Measurements from ENCODE around the gene CSTB. TPM values are rescaled to one million over a fixed set of nuclear protein-coding genes. Genes with fewer than 3 reads are reported as not detected.

The CSTB gene
- total and polyA plus RNA-seq, 7 experiments from 2014 or later: 14.7 to 66.5 (median 37.9) TPM

- peaks cover 0 to 51% (median 0%) of the 10 kb centered on the region in 3 experiments for H3K36me3 ChIP-seq (ENCODE audit: control insufficient read depth in 2 of 3, insufficient read depth in 3 of 3, low read length in 3 of 3)
- no peaks in the 10 kb centered on the region for H3K4me1 ChIP-seq (ENCODE audit: control insufficient read depth in 2 of 2, insufficient read depth in 2 of 2, low read length in 2 of 2)
- no peak for ATAC-seq
- Mint-ChIP-seq H3K27me3 (no peaks in the 10 kb centered on the region), H3K4me3 (peak overlapping the region in 1 of 10 donors; percentile 17), H3K9me3 (no peaks in the 10 kb centered on the region), H3K27ac (no peak overlapping the region), H3K36me3 (peaks cover 4 to 27% (median 7%) of the 10 kb centered on the region in 5 donors), H3K4me1 (peaks cover 0 to 8% (median 4%) of the 10 kb centered on the region in 7 donors)
- ChIA-PET CTCF (no interaction called here), POLR2A (no interaction called here)
- no peaks in the 10 kb centered on the region for H3K9me3 ChIP-seq (ENCODE audit: control insufficient read depth in 2 of 3, low read length in 3 of 3)
- intact Hi-C loops (cut with micrococcal nuclease): no loop called here
- H3K4me3 ChIP-seq (ENCODE audit: low read length): no peak overlapping the region
- DNase-seq: no peak
- H3K27ac ChIP-seq (ENCODE audit: low read depth, low read length): no peak overlapping the region
- no peaks in the 10 kb centered on the region for H3K27me3 ChIP-seq (ENCODE audit: control insufficient read depth in 2 of 2, insufficient read depth in 2 of 2, low read length in 2 of 2)
Measured at GRCh38 chr21:43744725-43745124, 31.4 kb downstream of the CSTB start.

- DNase-seq (no peak), ATAC-seq (no peak)
- intact Hi-C loops (cut with micrococcal nuclease): no loop called here
- H3K27me3 Mint-ChIP-seq: no peaks in the 10 kb centered on the region
- Histone ChIP-seq H3K9me3 (ENCODE audit: control insufficient read depth in 2 of 3, low read length in 3 of 3) (no peaks in the 10 kb centered on the region), H3K27ac (ENCODE audit: low read depth, low read length) (no peak overlapping the region), H3K27me3 (ENCODE audit: control insufficient read depth in 2 of 2, insufficient read depth in 2 of 2, low read length in 2 of 2) (no peaks in the 10 kb centered on the region), H3K4me1 (ENCODE audit: control insufficient read depth in 2 of 2, insufficient read depth in 2 of 2, low read length in 2 of 2) (no peaks in the 10 kb centered on the region), H3K36me3 (ENCODE audit: control insufficient read depth in 2 of 3, insufficient read depth in 3 of 3, low read length in 3 of 3) (peaks cover 0 to 48% (median 0%) of the 10 kb centered on the region in 3 experiments), H3K4me3 (ENCODE audit: low read length) (no peak overlapping the region)
- H3K4me3 Mint-ChIP-seq: no peak overlapping the region
- H3K36me3 Mint-ChIP-seq: peaks cover 4 to 28% (median 7%) of the 10 kb centered on the region in 5 donors
- H3K27ac Mint-ChIP-seq: no peak overlapping the region
- no peaks in the 10 kb centered on the region for H3K9me3 Mint-ChIP-seq
- peaks cover 0 to 9% (median 7%) of the 10 kb centered on the region in 7 donors for H3K4me1 Mint-ChIP-seq
- POLR2A ChIA-PET: no interaction called here
- CTCF ChIA-PET: no interaction called here
Measured at GRCh38 chr21:43743947-43744346, 32.2 kb downstream of the CSTB start.

- H3K27me3 Mint-ChIP-seq: no peaks in the 10 kb centered on the region
Measured at GRCh38 chr21:43741423-43742096, 34.5 kb downstream of the CSTB start.

GRCh38 chr21:43740497-43741156 is 35.5 kb downstream of the CSTB start:
- ChIA-PET POLR2A (no interaction called here), CTCF (no interaction called here)
- no peak overlapping the region for H3K4me3 ChIP-seq (ENCODE audit: low read length)
- intact Hi-C loops (cut with micrococcal nuclease): no loop called here
- H3K27me3 Mint-ChIP-seq: no peaks in the 10 kb centered on the region
- peaks cover 0 to 40% (median 3%) of the 10 kb centered on the region in 3 experiments for H3K36me3 ChIP-seq (ENCODE audit: control insufficient read depth in 2 of 3, insufficient read depth in 3 of 3, low read length in 3 of 3)
- no peaks in the 10 kb centered on the region for H3K9me3 ChIP-seq (ENCODE audit: control insufficient read depth in 2 of 3, low read length in 3 of 3)
- peaks cover 3 to 23% (median 4%) of the 10 kb centered on the region in 5 donors for H3K36me3 Mint-ChIP-seq
- peak overlapping the region in 2 of 10 donors; percentile 46 to 77 for H3K4me3 Mint-ChIP-seq
- peak; percentile 66 for ATAC-seq
- H3K27ac Mint-ChIP-seq: peak overlapping the region in 6 of 9 donors; percentile 28 to 88 (median 72)
- no peak overlapping the region for H3K27ac ChIP-seq (ENCODE audit: low read depth, low read length)
- H3K27me3 ChIP-seq (ENCODE audit: control insufficient read depth in 2 of 2, insufficient read depth in 2 of 2, low read length in 2 of 2): no peaks in the 10 kb centered on the region
- peaks cover 0 to 9% (median 7%) of the 10 kb centered on the region in 7 donors for H3K4me1 Mint-ChIP-seq
- no peaks in the 10 kb centered on the region for H3K9me3 Mint-ChIP-seq
- no peaks in the 10 kb centered on the region for H3K4me1 ChIP-seq (ENCODE audit: control insufficient read depth in 2 of 2, insufficient read depth in 2 of 2, low read length in 2 of 2)
- DNase-seq: peak in 1 of 9 donors; percentile 57

More at GRCh38 chr21:43741423-43742096, 34.5 kb downstream of the CSTB start:
- H3K4me1 Mint-ChIP-seq: peaks cover 0 to 9% (median 7%) of the 10 kb centered on the region in 7 donors
- Histone ChIP-seq H3K27me3 (ENCODE audit: control insufficient read depth in 2 of 2, insufficient read depth in 2 of 2, low read length in 2 of 2) (no peaks in the 10 kb centered on the region), H3K36me3 (ENCODE audit: control insufficient read depth in 2 of 3, insufficient read depth in 3 of 3, low read length in 3 of 3) (peaks cover 0 to 44% (median 3%) of the 10 kb centered on the region in 3 experiments), H3K4me3 (ENCODE audit: low read length) (no peak overlapping the region), H3K27ac (ENCODE audit: low read depth, low read length) (no peak overlapping the region), H3K4me1 (ENCODE audit: control insufficient read depth in 2 of 2, insufficient read depth in 2 of 2, low read length in 2 of 2) (no peaks in the 10 kb centered on the region), H3K9me3 (ENCODE audit: control insufficient read depth in 2 of 3, low read length in 3 of 3) (no peaks in the 10 kb centered on the region)
- CTCF ChIA-PET: no interaction called here
- DNase-seq: no peak
- H3K36me3 Mint-ChIP-seq: peaks cover 4 to 29% (median 7%) of the 10 kb centered on the region in 5 donors
- ATAC-seq: no peak
- POLR2A ChIA-PET: interaction anchor here (1.1 kb wide), 1 partner anchor 11 kb away, joined by 4 read pairs; no protein-coding TSS in a partner anchor
- no peak overlapping the region for H3K4me3 Mint-ChIP-seq
- peak overlapping the region in 1 of 9 donors; percentile 48 for H3K27ac Mint-ChIP-seq
- intact Hi-C loops (cut with micrococcal nuclease): no loop called here
- H3K9me3 Mint-ChIP-seq: no peaks in the 10 kb centered on the region

- peaks cover 0 to 39% (median 3%) of the 10 kb centered on the region in 3 experiments for H3K36me3 ChIP-seq (ENCODE audit: control insufficient read depth in 2 of 3, insufficient read depth in 3 of 3, low read length in 3 of 3)
- no peaks in the 10 kb centered on the region for H3K9me3 Mint-ChIP-seq
- no peak overlapping the region for H3K4me3 Mint-ChIP-seq
- intact Hi-C loops (cut with micrococcal nuclease): no loop called here
- H3K27ac Mint-ChIP-seq: peak overlapping the region in 1 of 9 donors; percentile 71
- H3K4me3 ChIP-seq (ENCODE audit: low read length): no peak overlapping the region
- no peaks in the 10 kb centered on the region for H3K27me3 Mint-ChIP-seq
- no peak for DNase-seq
- no peaks in the 10 kb centered on the region for H3K4me1 ChIP-seq (ENCODE audit: control insufficient read depth in 2 of 2, insufficient read depth in 2 of 2, low read length in 2 of 2)
- H3K27ac ChIP-seq (ENCODE audit: low read depth, low read length): no peak overlapping the region
- no peaks in the 10 kb centered on the region for H3K9me3 ChIP-seq (ENCODE audit: control insufficient read depth in 2 of 3, low read length in 3 of 3)
- peaks cover 0 to 15% (median 2%) of the 10 kb centered on the region in 5 donors for H3K36me3 Mint-ChIP-seq
- ChIA-PET CTCF (no interaction called here), POLR2A (no interaction called here)
- H3K4me1 Mint-ChIP-seq: peaks cover 0 to 11% (median 8%) of the 10 kb centered on the region in 7 donors
- no peaks in the 10 kb centered on the region for H3K27me3 ChIP-seq (ENCODE audit: control insufficient read depth in 2 of 2, insufficient read depth in 2 of 2, low read length in 2 of 2)
- ATAC-seq: peak; percentile 45
Measured at GRCh38 chr21:43739621-43740435, 36.3 kb downstream of the CSTB start.

- no peak for DNase-seq
- intact Hi-C loops (cut with micrococcal nuclease): no loop called here
- no peaks in the 10 kb centered on the region for H3K9me3 Mint-ChIP-seq
- no peak overlapping the region for H3K4me3 Mint-ChIP-seq
- H3K4me1 Mint-ChIP-seq: peaks cover 5 to 31% (median 19%) of the 10 kb centered on the region in 7 donors
- H3K27ac Mint-ChIP-seq: no peak overlapping the region
- Histone ChIP-seq H3K36me3 (ENCODE audit: control insufficient read depth in 2 of 3, insufficient read depth in 3 of 3, low read length in 3 of 3) (peaks cover 0 to 30% (median 3%) of the 10 kb centered on the region in 3 experiments), H3K27ac (ENCODE audit: low read depth, low read length) (no peak overlapping the region), H3K9me3 (ENCODE audit: control insufficient read depth in 2 of 3, low read length in 3 of 3) (no peaks in the 10 kb centered on the region), H3K4me1 (ENCODE audit: control insufficient read depth in 2 of 2, insufficient read depth in 2 of 2, low read length in 2 of 2) (no peaks in the 10 kb centered on the region), H3K4me3 (ENCODE audit: low read length) (no peak overlapping the region), H3K27me3 (ENCODE audit: control insufficient read depth in 2 of 2, insufficient read depth in 2 of 2, low read length in 2 of 2) (no peaks in the 10 kb centered on the region)
- ATAC-seq: no peak
- CTCF ChIA-PET: no interaction called here
- peaks cover 0 to 9% (median 0%) of the 10 kb centered on the region in 5 donors for H3K36me3 Mint-ChIP-seq
- POLR2A ChIA-PET: interaction anchor here (0.6 kb wide), 1 partner anchor 266 kb away, joined by 3 read pairs; no protein-coding TSS in a partner anchor
- no peaks in the 10 kb centered on the region for H3K27me3 Mint-ChIP-seq
Measured at GRCh38 chr21:43737158-43737950, 38.8 kb downstream of the CSTB start.
